Vagina (tissue), 2 donors: Measurements from ENCODE around the gene RANBP3L.
"Not testable (repeated sequence)": the region's sequence is repeated elsewhere in the genome, so short reads cannot be mapped to it uniquely, and the experiment has no call there.

Experiments
- POLR2A ChIP-seq, 2 donors: fragments of 450-650 bp; IDR thresholded peaks; one replicate each; pipeline ENCODE4 v1.6.1; 2017; ENCODE audit warnings: antibody characterized with exemption in 2 of 2, mild to moderate bottlenecking in 2 of 2, moderate library complexity in 2 of 2
- POLR2AphosphoS5 ChIP-seq, 2 donors: sonication (generic); formaldehyde crosslinking; IDR thresholded peaks; one replicate each; pipeline ENCODE4 v1.9.0; 2017; ENCODE audit warnings: antibody characterized with exemption in 2 of 2, mild to moderate bottlenecking in 2 of 2, low read depth in 1 of 2; ENCODE audit not compliant: insufficient read depth in 1 of 2
- TF ChIP-seq, protein P1 (sequence below), 3 experiments: fragments of 450-650 bp in 2 of 3; fragments of 200-600 bp in 1 of 3; sonication (generic) in 1 of 3; IDR thresholded peaks; one replicate each; pipeline ENCODE4 v1.5.1; 2017 to 2019; ENCODE audit warnings: antibody characterized with exemption in 3 of 3, mild to moderate bottlenecking in 2 of 3, moderate library complexity in 2 of 3

DNA sequence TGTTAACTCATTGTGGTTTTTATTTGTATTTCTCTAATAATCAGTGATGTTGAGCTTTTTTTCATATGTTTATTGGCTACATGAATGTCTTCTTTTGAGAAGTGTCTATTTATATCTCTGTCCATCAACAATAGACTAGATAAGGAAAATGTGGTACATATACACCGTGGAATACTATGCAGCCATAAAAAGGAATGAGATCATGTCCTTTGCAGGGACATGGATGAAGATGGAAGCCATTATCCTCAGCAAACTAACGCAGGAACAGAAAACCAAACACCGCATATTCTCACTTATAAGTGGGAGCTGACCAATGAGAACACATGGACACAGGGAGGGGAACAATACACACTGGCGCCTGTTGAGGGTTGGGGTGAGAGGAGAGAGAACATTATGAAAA lies 40.0 kb upstream of the RANBP3L start:
- TF ChIP-seq, protein P1, sequence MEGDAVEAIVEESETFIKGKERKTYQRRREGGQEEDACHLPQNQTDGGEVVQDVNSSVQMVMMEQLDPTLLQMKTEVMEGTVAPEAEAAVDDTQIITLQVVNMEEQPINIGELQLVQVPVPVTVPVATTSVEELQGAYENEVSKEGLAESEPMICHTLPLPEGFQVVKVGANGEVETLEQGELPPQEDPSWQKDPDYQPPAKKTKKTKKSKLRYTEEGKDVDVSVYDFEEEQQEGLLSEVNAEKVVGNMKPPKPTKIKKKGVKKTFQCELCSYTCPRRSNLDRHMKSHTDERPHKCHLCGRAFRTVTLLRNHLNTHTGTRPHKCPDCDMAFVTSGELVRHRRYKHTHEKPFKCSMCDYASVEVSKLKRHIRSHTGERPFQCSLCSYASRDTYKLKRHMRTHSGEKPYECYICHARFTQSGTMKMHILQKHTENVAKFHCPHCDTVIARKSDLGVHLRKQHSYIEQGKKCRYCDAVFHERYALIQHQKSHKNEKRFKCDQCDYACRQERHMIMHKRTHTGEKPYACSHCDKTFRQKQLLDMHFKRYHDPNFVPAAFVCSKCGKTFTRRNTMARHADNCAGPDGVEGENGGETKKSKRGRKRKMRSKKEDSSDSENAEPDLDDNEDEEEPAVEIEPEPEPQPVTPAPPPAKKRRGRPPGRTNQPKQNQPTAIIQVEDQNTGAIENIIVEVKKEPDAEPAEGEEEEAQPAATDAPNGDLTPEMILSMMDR (IDR thresholded peaks at IDR 0.05), result not testable (repeated sequence)
- not testable (repeated sequence) for TF ChIP-seq POLR2A (IDR thresholded peaks at IDR 0.05); POLR2AphosphoS5 (IDR thresholded peaks at IDR 0.05; ENCODE audit: insufficient read depth in 1 of 2, low read depth in 1 of 2)
